Body of pancreas (tissue), 4 donors: ENCODE results near the gene RASIP1. TPM values are rescaled to one million over a fixed set of nuclear protein-coding genes. Genes with fewer than 3 reads are reported as not detected.
A peak's percentile ranks its signal among the peaks of the same experiment; 100 is the strongest.
"Not testable (repeated sequence)": the region's sequence is repeated elsewhere in the genome, so short reads cannot be mapped to it uniquely, and the experiment has no call there.

Source experiments
- ATAC-seq: fragments of 150-250 bp; one replicate; pipeline ENCODE4 v1.9.1; 2016
- DNase-seq, 4 donors: peaks; one replicate each; pipeline ENCODE4 v3.0.0-alpha.2; 2019
- H3K27ac ChIP-seq, 4 donors: fragments of 200-600 bp; sonication (generic); 1 replicate in 3 of 4; 2 replicates in 1 of 4; pipeline versions ENCODE4 v1.5.1 to v1.6.1; 2016 to 2019; ENCODE audit warnings: mild to moderate bottlenecking in 1 of 4, mixed read lengths in 1 of 4, moderate library complexity in 1 of 4
- H3K27me3 ChIP-seq, 2 donors: fragments of 200-600 bp; sonication (generic); one replicate each; pipeline ENCODE4 v1.6.0; 2016; ENCODE audit warnings: mild to moderate bottlenecking in 1 of 2
- H3K36me3 ChIP-seq, 2 donors: fragments of 200-600 bp; sonication (generic); replicated peaks in 1 of 2; 2 replicates each; pipeline ENCODE4 v1.5.1; 2016; ENCODE audit warnings: low read depth in 2 of 2; ENCODE audit not compliant: insufficient read depth in 1 of 2
- H3K4me1 ChIP-seq: fragments of 200-600 bp; sonication (generic); one replicate; pipeline ENCODE4 v1.6.0; 2016
- H3K4me3 ChIP-seq, 2 donors: fragments of 200-600 bp; sonication (generic); 1 replicate in 1 of 2; 2 replicates in 1 of 2; pipeline ENCODE4 v1.5.1; 2016 to 2019
- H3K9me3 ChIP-seq, 3 donors: fragments of 200-600 bp; sonication (generic); 1 replicate in 2 of 3; 2 replicates in 1 of 3; pipeline ENCODE4 v1.5.1; 2016
- POLR2A ChIP-seq, 3 donors: fragments of 450-650 bp; IDR thresholded peaks; one replicate each; pipeline ENCODE4 v1.6.1; 2016; ENCODE audit warnings: antibody characterized with exemption in 3 of 3, mild to moderate bottlenecking in 2 of 3
- WGBS, 2 donors: methylation state at CpG; one replicate each; pipeline ENCODE4 v1.1.5; 2017; 5-methylcytosine and 5-hydroxymethylcytosine counted together
- intact Hi-C: fragments of 100-400 bp; cut with DNase I; formaldehyde crosslinking; loops from one replicate; pipeline ENCODE4 v1.15.1; 2023
- total RNA-seq, 2 donors: library from RNA; depleted of rRNA; stranded (reverse); fragments of >200 nt; gene quantifications; one replicate each; pipeline ENCODE4 v1.1.0, GENCODE V29; 2016
- TF ChIP-seq, protein P1 (sequence below), 7 experiments: fragments of 450-650 bp in 4 of 7; fragments of 200-600 bp in 3 of 7; sonication (generic) in 3 of 7; IDR thresholded peaks; one replicate each; pipeline ENCODE4 v1.5.1; 2016 to 2019; ENCODE audit warnings: antibody characterized with exemption in 7 of 7

The RASIP1 gene
- total RNA-seq, 2 donors from 2014 or later = 14.5 to 60.0 TPM

DNA sequence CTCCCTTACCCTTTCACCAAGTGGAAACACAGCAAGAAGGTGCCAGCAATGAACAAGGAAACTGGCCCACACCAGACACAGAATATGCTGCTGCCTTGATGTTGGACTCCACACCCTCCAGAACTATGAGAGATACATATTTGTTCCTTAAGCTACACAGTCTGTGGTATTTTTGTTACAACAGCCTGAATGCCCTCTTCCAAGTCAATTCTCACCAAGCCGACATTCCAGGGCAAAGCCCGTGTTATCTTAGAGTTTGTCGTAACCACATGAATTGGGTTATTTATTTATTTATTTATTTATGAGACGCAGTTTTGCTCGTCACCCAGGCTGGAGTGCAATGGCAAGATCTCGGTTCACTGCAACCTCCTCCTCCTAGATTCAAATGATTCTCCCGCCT lies 29.9 kb upstream of the RASIP1 start:
- H3K27ac ChIP-seq = peak overlapping the region in 3 of 4 donors; percentile 83 to 93 (median 92)

DNA sequence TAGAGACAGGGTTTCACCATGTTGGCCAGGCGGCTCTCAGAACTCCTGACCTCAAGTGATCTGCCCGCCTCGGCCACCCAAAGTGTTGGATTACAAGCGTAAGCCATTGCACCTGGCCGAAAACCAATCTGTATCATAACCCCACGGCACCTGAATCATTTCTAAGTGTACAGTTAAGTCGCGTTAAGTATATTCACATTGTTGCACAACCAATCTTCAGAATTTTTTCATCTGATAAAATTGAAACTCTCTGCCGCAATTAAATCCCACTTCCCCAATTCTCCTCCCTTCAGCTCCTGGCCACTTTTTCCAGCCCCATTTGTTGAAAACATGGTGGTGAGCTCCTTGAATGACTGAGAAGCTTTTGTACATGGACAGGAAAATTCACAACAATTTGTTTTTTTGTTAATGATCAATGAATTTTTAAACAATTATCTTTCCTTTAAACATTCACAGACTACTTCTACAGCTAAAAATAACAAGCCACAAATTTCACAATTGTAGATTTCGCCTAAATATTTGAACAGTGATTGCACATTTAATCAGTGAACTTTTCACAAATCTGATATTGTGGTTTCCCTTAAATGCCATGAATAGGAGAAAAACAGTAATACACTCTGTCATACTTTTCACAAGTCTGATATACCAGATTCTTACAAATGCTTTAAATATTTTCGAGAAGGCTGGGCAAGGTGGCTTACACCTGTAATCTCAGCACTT lies 28.7 kb upstream of the RASIP1 start:
- peaks cover 73% of the 10 kb centered on the region for H3K4me1 ChIP-seq
- intact Hi-C loops = no loop called here
- TF ChIP-seq POLR2A (IDR thresholded peaks at IDR 0.05) = no peak
- TF ChIP-seq, protein P1, sequence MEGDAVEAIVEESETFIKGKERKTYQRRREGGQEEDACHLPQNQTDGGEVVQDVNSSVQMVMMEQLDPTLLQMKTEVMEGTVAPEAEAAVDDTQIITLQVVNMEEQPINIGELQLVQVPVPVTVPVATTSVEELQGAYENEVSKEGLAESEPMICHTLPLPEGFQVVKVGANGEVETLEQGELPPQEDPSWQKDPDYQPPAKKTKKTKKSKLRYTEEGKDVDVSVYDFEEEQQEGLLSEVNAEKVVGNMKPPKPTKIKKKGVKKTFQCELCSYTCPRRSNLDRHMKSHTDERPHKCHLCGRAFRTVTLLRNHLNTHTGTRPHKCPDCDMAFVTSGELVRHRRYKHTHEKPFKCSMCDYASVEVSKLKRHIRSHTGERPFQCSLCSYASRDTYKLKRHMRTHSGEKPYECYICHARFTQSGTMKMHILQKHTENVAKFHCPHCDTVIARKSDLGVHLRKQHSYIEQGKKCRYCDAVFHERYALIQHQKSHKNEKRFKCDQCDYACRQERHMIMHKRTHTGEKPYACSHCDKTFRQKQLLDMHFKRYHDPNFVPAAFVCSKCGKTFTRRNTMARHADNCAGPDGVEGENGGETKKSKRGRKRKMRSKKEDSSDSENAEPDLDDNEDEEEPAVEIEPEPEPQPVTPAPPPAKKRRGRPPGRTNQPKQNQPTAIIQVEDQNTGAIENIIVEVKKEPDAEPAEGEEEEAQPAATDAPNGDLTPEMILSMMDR (IDR thresholded peaks at IDR 0.05) = no peak
- no peak overlapping the region for H3K4me3 ChIP-seq
- no peaks in the 10 kb centered on the region for H3K36me3 ChIP-seq
- peak; percentile 20 for ATAC-seq
- peak in 3 of 4 donors; percentile 40 to 61 (median 44) for DNase-seq
- H3K27ac ChIP-seq = peak overlapping the region; percentile 18 to 93 (median 88)
- H3K27me3 ChIP-seq = no peaks in the 10 kb centered on the region
- H3K9me3 ChIP-seq = no peaks in the 10 kb centered on the region
- 29 to 47% methylated on average over 11 of the region's 11 CpGs for WGBS, 2 donors

More for the DNA sequence above, 29.9 kb upstream of the RASIP1 start:
- Histone ChIP-seq H3K36me3 (no peaks in the 10 kb centered on the region), H3K4me3 (no peak overlapping the region), H3K27me3 (no peaks in the 10 kb centered on the region), H3K9me3 (no peaks in the 10 kb centered on the region), H3K4me1 (peaks cover 80% of the 10 kb centered on the region)
- intact Hi-C loops = no loop called here
- DNase-seq = no peak
- TF ChIP-seq, protein P1 (IDR thresholded peaks at IDR 0.05) = no peak
- no peak for TF ChIP-seq POLR2A (IDR thresholded peaks at IDR 0.05)
- WGBS, 2 donors = 75 to 87% methylated on average over 7 of the region's 7 CpGs
- no peak for ATAC-seq

DNA sequence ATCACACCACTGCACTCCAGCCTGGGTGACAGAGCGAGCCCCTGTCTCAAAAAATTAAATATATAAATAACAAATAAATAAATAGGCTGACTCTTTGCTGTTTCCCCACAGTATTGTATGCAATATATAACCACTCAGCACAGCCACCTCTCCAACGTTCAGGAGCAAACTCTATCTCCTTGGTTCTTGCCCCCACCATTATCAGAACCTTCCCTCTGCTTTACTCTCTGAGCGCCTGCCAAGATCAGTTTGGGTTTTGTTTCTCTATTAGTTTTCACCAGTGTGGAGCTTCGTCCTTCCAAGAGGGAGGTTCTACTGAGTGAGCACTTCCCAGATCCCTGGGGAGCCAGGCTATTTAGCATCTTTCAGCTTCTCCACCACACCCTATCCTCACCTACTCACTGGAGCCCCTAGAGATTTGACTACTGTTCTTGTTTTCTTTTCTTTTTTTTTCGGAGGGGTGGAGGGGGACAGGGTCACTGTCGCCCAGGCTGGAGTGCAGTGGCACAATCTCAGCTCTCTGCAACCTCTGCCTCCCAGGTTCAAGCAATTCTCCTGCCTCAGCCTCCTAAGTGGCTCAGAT lies 27.9 kb upstream of the RASIP1 start:
- H3K27me3 ChIP-seq, ATAC-seq, H3K4me3 ChIP-seq, H3K9me3 ChIP-seq, intact Hi-C loops, H3K36me3 ChIP-seq: not testable (repeated sequence)
- Histone ChIP-seq H3K27ac (peak overlapping the region in 3 of 4 donors; percentile 83 to 93 (median 92)), H3K4me1 (peaks cover 64% of the 10 kb centered on the region)
- 26 to 27% methylated on average over 6 of the region's 6 CpGs for WGBS, 2 donors
- DNase-seq = peak in 1 of 4 donors; percentile 31

DNA sequence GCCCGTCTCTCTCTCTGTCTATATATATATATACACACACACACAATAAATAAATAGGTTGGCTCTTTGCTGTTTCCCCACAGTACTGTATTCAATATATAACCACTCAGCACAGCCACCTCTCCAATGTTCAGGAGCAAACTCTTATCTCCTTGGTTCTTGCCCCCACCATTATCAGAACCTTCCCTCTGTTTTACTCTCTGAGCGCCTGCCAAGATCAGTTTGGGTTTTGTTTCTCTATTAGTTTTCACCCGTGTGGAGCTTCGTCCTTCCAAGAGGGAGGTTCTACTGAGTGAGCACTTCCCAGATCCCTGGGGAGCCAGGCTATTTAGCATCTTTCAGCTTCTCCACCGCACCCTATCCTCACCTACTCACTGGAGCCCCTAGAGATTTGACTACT lies 25.4 kb upstream of the RASIP1 start:
- H3K27me3 ChIP-seq, H3K4me3 ChIP-seq, H3K9me3 ChIP-seq, H3K36me3 ChIP-seq, intact Hi-C loops, ATAC-seq: not testable (repeated sequence)
- Histone ChIP-seq H3K27ac (peak overlapping the region in 2 of 4 donors; percentile 36 to 37), H3K4me1 (peaks cover 41% of the 10 kb centered on the region)
- DNase-seq = peak in 1 of 4 donors; percentile 14
- 22 to 32% methylated on average over 5 of the region's 5 CpGs for WGBS, 2 donors

DNA sequence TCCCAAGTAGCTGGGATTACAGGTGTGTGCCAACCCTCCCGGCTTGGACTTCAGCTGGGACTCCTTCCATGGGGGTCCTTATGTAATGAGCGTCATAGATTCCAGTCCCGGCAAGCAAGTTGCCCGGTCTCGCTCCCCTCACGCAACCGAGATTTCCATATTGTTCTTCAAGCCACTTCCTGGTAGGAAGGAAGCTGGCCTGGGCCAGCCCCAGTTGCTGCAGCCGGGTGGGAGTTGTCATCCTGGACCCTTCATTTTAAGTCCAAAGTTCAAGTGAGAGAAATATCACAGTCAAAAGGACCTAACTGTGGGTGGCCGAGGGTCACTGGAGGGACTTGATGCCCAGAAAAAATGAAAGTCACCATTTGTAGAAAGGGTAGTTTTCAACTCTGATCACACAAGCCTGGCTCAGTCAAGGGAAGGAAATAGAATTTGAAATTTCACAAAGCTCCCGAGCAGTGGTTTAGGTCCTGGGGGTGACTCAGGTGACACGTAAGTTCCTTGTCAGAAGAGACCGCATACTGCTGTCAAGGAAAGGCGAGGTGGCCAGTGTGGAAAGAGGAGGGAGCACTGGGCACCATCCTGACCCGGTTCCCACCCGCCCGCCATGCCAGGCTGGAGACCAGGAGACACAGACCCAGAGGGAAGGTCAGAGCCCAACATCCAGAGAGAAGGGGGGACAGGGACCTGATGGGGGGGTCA lies 20.2 kb upstream of the RASIP1 start:
- Histone ChIP-seq H3K27me3 (no peaks in the 10 kb centered on the region), H3K4me3 (no peak overlapping the region), H3K4me1 (peaks cover 5% of the 10 kb centered on the region), H3K36me3 (no peaks in the 10 kb centered on the region), H3K27ac (peak overlapping the region in 1 of 4 donors; percentile 34), H3K9me3 (no peaks in the 10 kb centered on the region)
- WGBS, 2 donors = 75 to 82% methylated on average over 16 of the region's 16 CpGs
- DNase-seq (peak in 1 of 4 donors; percentile 6), ATAC-seq (peak; percentile 31)
- TF ChIP-seq, protein P1 (IDR thresholded peaks at IDR 0.05) = no peak
- no peak for TF ChIP-seq POLR2A (IDR thresholded peaks at IDR 0.05)
- intact Hi-C loops = no loop called here
